Stimulated activated CD4-positive, alpha-beta T cell treated with anti-CD3 and anti-CD28 coated beads, Interleukin-12 subunit alpha, Interleukin-12 subunit beta, amount 100 ng/mL, for 4 hours (primary cell): ENCODE measurements around the gene ZNF423.

Experiments used
- DNase-seq: peaks from one replicate; pipeline ENCODE4 v3.0.0-alpha.2; 2020

Gene ZNF423

GRCh38 chr16:49637511-49637910 is 218.4 kb downstream of the ZNF423 start:
- no peak for DNase-seq

- DNase-seq = no peak
Observed at GRCh38 chr16:49636608-49637007, 219.3 kb downstream of the ZNF423 start.

GRCh38 chr16:49635591-49636581 is 220.0 kb downstream of the ZNF423 start:
- no peak for DNase-seq

- no peak for DNase-seq
Observed at GRCh38 chr16:49635009-49635350, 220.9 kb downstream of the ZNF423 start.

- no peak for DNase-seq
Observed at GRCh38 chr16:49634235-49635008, 221.5 kb downstream of the ZNF423 start.

GRCh38 chr16:49632795-49633184 is 223.1 kb downstream of the ZNF423 start:
- DNase-seq = no peak

- DNase-seq = no peak
Observed at GRCh38 chr16:49632086-49632794, 223.7 kb downstream of the ZNF423 start.

GRCh38 chr16:49631187-49632041 is 224.5 kb downstream of the ZNF423 start:
- DNase-seq = no peak

GRCh38 chr16:49630783-49631182 is 225.1 kb downstream of the ZNF423 start:
- DNase-seq = no peak

GRCh38 chr16:49629851-49630250 is 226.1 kb downstream of the ZNF423 start:
- DNase-seq = no peak

- DNase-seq = no peak
Observed at GRCh38 chr16:49628148-49628547, 227.8 kb downstream of the ZNF423 start.

- no peak for DNase-seq
Observed at GRCh38 chr16:49625311-49626065, 230.4 kb downstream of the ZNF423 start.

GRCh38 chr16:49623501-49624266 is 232.2 kb downstream of the ZNF423 start:
- no peak for DNase-seq

GRCh38 chr16:49622421-49623402 is 233.2 kb downstream of the ZNF423 start:
- DNase-seq = no peak

- no peak for DNase-seq
Observed at GRCh38 chr16:49622084-49622390, 233.9 kb downstream of the ZNF423 start.

GRCh38 chr16:49621241-49622083 is 234.4 kb downstream of the ZNF423 start:
- DNase-seq = no peak

- DNase-seq = no peak
Observed at GRCh38 chr16:49620869-49621240, 235.1 kb downstream of the ZNF423 start.

GRCh38 chr16:49620158-49620868 is 235.6 kb downstream of the ZNF423 start:
- no peak for DNase-seq
